ENCODE results near the gene PI4K2A.
A peak's percentile ranks its signal among the peaks of the same experiment; 100 is the strongest.

PI4K2A gene

DNA sequence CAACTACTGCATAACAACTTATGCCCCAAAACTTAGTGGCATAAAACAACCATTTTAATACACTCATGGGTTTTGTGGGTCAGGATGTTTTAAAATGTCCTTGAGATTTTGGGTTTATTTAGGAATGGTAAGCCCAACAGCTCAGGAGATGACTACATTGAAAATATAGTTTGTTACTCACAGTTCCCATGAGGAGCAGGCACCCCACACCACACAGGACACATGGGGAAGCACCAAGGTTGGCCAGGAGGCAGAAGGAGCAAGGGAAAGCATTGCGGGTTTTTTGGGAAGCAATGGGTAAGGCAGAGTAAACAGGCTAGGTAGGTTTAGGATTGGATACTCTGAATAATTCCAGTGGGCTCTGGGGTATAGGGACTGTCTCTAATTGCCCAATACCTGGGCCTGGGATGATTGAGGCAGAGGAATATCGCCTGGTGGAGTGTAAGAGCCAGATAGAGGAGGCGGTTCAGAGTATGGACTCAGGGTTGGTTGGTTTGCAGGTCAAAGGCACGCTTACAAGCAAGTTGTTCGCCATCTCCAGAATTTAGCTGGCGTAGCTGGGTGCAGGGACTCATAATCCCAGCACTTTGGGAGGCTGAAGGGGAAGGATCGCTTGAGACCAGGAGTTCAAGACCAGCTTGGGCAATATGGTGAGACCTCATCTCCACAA lies 63.1 kb downstream of the PI4K2A start:
- no peak for DNase-seq

DNA sequence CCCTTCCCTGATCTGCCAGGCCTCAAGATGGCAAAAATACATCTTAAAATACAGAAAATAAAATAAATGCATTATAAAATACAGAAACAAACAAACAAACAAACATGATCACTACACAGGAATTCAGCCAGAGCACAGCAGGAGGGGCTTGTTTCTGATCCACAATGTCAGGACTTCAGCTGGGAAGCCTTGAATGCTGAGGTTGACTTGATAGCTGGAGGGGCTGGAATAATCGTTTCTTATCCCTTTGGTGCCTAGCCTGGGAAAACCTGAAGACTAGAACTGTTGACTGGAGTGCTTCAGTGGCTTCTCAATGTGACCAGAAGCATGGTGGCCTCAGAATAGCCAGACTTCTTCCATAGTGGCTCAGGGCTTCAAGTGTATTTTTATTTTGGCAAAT lies 63.9 kb downstream of the PI4K2A start:
- no peak for DNase-seq

DNA sequence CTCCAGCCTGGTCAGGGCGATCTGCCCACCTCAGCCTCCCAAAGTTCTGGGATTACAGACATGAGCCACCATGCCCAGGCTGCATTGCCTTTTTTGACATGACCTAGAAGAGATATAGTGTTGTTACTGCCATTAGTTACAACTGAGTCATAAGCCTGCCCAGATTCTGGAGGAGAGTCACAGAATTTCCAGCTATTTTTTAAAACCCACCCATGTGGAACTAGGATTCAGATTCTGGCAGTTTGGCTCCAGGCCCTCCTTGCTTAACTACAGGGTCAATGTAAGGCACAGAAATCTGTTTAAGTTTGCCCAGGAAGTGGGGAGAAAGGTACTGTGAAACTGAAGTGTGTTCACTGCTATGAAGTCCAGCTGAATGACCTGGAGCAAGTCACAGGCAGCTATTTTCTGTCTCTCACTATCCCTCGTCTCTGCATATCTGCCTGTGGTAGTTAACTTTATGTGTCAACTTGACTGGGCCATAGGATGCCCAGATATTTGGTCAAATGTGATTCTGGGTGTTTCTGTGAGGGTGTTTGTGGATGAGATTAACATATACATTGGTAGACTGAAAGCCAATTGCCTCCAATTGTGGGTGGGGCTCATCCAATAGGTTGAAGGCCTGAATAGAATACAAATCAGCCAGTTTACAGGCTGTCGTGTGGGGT lies 64.7 kb downstream of the PI4K2A start:
- no peak for DNase-seq

DNA sequence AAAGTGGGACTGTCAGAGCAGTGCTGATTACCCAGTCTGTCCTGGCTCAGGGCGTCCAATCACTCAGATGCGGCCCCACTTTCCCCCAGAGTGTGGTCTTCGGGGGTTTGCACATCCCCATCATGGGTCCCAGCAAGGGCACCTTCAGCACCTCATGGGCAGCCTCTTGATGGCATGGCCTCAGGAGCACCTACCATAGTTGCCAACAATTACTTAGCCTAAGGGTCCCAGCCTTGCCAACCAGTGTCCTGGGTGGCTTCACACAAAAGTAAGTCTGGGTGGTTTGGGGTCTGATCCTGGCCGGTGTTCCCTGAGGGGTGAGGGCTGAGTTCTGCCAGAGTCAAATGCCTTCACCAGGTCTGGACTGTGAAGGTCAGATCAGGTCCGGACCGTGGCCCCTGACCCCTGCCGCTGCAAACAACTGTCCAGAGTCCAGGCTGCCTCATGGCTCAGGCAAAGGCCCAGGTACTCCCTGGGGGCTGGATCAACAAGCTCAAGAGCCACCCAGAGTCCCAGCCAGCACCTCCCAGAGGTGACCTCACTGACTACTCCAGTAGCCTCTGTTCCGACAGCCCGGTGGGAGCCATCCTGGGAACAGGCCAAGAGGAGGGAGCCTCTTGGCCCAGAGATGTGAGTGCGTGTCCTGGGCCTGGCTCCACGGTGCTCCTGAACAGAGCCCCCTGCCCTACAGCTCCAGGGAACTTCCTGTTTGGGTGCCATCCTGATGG lies 66.8 kb downstream of the PI4K2A start:
- DNase-seq: no peak

DNA sequence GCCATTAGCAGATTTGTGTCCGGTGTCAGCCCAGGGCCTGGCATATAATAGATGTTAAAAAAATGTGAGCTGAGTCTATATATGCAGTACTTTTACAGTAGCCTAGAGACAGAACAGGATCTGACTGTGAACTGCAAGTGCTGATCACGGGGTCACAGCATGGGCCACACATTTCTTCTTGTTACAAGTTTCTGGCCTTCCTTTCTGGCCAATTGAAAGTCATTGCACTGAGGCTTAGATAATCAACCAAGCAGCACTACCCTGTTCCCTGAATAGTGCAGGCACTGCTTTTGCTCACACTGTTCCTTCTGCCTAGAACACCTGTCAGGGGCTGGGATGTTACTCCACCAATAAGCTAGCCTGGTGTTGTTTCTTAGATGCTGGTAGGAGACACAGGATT lies 67.7 kb downstream of the PI4K2A start:
- DNase-seq: no peak

DNA sequence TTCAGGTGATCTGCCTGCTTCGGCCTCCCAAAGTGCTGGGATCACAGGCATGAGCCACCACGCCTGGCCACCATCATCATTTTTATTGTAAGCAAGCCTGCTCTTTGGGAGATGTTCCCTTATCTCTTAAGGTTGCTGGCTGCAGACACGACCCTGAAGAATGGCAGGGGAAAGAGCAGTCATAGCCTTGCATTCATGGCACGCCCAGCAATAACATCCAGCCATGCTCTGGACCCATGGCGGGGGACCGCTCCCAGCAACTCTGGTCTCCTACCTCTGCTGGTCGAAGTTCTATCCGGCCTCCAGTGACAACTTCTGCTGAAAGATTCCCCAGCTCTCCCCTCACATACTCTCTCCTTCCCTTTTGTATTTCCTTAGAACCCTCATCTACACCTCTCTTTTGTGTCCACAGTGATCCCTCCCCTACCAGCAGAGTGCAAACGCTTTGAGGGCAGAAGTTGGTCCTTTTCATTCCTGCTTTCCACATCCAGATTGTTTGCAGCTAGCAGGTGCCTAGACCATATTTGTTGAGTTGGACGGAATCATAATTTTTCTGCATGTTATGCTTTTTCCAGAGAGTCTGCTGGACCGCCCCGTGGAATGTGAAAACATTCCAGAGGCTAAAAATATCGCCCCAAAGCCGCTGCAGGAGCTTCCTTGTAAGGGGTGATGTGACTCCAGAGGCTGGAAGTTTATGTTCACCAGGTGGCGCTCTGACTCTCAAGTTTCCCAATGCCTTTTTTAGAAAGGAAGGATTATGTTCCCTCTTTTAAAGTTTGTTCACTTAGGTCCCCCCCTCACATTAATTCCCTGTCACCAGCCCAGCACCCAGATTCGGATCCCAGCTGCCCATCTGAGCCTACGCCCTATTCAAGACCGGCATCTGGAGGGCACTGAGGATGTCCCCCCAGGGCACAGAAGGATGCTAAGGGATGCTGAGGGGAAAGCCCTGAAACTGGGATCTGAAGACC lies 68.8 kb downstream of the PI4K2A start:
- DNase-seq: peak in 27 of 58 donors; percentile 5 to 71 (median 29)

DNA sequence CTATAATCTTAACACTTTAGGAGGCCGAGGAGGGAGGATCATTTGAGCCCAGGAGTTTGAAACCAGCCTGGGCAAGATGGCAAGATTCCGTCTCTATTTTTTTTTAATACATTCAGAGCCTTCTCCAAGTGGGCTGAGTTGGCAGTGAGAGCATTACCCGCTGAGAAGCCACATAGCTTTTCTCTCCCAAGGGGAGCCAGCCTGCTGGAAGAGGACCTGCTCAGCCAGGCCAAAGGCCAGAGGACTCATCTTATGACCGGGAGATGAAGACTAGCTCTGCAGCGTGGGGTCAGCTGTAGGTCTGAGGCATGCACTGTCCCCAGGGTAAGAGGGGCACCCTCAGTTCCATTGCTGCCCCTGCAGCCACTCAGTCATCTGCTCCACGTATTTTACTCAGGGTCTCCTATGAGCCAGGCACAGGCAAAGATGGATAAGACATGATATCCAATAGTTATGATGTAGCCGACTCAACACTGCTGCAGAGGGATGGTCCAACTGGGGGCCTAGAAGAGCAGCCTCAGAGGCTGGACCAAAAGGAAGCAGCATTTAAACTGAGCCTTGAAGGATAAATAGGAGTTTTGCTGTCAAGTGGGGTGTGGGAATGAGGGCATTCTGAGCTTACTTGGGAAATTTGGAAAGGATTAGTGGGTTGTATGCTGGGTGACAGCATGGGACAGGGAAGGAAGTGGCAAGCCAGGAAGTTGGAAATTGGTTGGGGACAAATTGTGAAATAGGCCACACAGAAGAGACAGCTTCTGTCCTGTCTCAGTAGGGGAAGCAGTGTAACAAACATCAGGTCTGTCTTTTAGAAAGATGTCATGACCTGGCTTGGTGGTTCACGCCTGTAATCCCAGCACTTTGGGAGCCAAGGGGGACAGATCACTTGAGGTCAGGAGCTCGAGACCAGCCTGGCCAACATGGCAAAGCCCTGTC lies 71.4 kb downstream of the PI4K2A start:
- DNase-seq: no peak

DNA sequence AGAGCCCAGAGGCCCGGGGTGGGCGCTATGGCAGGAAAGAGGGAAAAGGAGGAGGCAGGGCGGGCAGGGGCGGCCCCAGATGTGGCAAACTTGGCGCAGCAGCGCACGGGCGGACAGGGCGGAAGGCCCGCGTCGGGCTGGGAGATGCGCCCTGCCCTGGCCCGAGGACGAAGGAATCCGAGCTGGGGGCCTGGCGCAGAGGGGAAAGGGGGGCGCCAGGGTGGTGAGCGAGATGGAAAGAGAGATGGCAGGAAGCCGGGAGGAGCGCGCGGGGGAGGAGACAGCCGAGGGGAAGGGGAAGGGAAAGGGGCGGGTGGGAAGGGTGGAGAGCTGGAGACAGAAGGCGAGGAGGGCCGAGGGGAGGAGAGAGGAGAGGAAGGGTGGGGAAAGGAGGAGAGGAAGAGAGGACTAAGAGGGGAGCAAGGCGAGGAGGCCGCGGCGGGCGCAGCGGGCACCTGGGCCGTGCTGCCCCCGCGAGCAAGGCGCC lies 72.9 kb downstream of the PI4K2A start, which contains the start of gene MARVELD1:
TSS of gene MARVELD1 (plus strand) at position 392 of the 487 bp plus-strand sequence. CDS start 147 bp downstream, outside the sequence.
- DNase-seq: peak in 27 of 58 donors; percentile 5 to 58 (median 25)

DNA sequence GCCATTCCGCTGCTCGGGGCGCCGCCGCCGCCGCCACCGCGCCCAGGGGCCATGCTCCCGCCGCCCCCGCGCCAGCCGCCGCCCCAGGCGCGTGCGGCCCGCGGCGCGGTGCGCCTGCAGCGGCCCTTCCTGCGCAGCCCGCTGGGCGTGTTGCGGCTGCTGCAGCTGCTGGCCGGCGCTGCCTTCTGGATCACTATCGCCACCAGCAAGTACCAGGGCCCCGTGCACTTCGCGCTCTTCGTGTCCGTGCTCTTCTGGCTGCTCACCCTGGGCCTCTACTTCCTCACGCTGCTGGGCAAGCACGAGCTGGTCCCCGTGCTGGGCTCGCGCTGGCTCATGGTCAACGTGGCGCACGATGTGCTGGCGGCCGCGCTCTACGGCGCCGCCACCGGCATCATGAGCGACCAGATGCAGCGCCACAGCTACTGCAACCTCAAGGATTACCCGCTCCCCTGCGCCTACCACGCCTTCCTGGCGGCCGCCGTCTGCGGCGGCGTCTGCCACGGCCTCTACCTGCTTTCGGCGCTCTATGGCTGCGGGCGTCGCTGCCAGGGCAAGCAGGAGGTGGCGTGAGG lies 73.4 kb downstream of the PI4K2A start:
- peak in 54 of 58 donors; percentile 33 to 81 (median 58) for DNase-seq

DNA sequence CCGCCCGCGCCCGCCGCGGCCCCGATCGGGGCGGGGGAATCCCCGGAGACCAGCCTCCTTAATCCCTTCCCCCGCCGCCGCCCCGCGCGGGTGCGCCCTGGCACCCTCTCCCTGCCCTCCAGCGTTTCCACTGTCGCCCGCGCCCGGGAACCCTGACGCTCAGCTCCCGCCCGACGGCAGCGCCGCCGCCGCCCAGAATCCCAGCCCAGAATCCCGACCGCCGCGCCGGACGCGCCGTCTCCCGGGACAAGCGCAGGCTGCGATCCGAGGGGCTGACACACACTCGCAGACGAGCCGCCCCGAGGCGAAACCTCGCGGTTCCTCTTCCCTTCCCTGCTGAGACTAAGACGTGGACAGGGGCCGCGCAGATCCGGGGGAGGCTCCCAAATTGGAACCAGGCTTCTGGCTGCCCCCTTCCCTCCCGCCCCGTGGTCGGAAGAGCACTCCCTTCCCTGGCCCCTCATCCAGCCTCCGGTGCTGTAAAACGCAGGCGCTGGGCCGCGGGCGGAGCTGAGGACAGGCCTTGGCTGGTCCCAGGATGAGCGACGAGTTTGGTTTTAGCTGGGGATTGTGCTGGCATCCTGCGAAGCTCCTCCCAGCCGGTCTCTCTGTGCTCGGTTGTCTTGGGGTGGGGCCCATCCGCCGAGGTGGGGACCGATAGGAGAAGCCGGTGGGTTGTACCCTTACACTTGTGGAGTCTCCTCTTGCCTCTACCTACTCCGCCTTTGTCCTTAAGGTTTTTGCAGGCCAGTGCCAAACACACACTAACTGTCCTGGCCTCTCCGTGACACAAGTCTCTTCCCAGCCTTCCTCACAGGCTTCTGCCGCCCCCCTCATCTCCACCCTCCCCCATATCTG lies 74.2 kb downstream of the PI4K2A start:
- DNase-seq: peak in 31 of 58 donors; percentile 7 to 65 (median 41)

DNA sequence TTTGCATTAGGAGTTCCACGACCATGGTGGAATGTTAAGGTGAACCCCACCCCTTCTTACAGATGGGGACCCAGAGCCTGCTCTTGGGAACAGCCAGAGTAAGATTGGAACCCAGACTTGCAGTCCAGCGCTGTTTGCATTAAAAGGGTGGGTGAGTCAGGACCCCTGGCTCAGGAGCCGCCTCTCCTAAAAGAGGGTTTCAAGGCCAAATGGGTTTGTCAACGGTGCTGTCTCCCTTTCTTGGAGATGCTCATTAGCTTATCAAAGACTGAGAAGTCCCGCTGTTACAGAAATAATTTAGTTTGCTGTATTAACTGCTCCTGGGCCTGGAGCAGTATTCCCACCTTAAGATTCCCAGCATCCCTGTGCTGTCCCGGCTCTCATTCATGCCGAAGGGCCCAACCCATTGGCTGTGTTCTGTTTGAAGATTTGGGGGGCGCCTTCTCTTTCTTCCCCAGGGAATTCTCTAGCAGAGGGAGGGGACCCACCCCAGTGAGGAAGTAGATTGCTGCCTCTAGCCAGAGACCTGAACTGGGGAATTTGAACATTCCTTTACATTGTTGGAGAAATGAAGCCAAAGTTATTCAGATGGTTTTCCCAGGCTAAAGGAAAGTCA lies 74.9 kb downstream of the PI4K2A start:
- DNase-seq: no peak

DNA sequence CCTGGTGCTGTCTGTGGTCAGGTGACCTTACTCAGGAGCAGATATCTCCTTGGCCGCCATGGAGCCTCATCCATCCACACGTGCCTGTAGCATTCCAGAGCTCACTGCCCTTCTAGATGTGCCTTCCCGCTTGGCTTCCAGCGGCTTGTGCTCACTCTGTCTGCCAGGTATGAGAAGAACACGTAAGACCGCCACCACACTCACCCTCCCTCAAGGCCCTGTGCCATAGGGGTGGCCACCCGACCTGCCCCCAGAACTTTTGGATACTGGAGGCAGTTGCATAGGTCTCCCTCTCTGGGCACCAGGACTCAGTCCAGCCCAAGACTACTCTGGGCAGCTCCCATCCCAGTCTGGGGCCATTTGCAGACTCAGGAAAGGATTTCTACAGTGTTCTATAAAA lies 77.2 kb downstream of the PI4K2A start:
- DNase-seq: no peak

DNA sequence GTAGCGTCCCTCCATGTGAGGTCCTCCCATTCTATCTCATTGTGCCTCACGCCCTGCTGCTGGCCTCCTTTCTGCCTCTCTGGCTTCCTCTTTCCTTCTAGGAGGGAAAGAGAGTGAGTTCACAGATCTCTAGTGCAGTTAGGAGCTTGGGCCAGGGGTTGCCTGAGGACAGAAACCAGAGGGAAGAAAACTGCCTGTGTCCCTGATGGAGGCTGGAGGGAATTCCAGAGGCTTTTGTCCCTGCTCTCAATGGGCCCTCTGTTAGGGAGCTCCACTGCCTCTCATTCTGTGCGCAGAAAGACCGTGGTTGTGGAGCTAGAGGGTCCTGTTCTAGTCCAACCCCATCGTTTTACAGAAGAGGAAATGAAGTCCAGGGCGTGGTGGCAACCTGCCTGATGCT lies 77.7 kb downstream of the PI4K2A start:
- peak in 44 of 58 donors; percentile 12 to 82 (median 51) for DNase-seq

DNA sequence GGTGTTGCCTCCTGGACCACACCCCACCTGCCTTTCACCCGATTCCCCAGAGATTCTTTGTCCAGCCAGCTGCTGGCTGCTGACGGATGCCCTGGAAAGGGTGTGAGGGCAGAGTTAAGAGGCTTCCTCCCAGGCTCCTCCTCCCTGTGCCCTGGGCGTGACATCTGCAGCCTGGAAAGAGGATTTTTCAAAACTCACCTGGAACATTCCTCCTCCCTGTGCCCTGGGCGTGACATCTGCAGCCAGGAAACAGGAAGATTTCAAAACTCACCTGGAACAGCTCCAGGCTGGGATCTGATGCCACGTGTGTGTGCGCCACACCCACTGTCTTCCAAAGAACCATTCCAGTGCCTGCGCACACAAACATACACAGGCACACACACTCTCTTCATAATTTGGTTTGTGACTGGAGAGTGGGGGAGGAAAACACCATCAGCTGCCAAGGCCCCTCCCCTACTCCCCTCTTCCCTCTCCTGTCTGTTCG lies 78.2 kb downstream of the PI4K2A start:
- peak in 3 of 58 donors; percentile 40 to 55 (median 41) for DNase-seq

DNA sequence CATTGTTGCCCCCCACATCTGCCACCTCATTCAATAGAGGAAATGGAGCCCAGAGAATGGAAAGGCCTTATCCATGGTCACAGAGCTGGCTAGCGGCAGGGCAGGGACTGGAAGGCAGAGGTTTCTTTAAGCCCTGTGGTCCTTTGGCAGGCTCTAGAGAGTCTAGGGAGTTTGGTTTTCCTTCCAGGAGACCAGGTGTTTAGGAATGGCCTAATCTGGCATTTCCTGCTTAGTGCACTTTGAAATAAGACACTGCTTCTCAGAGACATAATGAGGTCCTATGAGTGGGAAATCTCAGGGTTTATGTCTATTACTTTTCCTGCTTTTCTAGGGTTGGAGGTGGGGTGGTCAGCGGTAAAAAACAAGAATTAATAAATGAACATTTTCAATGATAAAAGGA lies 79.1 kb downstream of the PI4K2A start:
- no peak for DNase-seq

DNA sequence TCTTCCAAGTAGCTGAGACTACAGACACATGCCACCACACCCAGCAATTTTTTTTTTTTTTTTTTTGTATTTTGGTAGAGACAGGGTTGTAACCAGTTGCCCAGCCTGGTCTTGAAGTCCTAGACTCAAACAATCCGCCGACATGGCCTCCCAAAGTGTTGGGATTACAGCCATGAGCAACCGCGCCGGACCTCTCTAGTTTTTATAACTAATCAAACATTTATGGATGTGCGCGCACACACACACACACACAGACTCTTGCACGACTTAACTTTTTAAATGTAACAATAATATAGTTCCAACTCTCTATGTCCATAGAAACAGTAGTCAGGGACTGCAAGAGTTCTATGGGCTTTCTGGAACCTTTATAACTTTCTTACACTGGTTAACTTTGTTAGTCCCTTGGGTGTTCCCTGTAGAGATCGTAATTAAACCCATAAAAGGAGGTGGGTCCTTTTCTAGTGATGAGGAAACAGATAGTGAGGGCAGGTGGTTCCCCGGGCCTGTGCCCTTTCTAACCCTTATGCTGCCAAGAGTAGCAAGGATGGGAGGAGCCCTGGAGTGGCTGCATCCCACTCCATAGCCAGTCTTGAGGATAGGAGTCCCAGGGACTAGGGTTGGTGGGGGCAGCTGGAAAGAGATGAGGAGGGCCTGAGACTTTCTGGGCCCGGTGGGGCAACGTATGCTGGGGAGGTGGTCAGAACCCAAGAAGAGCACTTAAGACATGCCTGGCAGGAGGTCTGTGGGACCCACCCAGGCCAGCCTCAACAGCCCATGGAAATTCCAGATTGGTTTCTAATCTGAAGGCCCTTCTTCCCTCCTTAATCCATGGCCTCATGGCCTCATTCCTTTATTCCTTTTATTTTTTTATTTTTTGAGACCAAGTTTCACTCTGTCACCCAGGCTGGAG lies 81.7 kb downstream of the PI4K2A start:
- DNase-seq: no peak

DNA sequence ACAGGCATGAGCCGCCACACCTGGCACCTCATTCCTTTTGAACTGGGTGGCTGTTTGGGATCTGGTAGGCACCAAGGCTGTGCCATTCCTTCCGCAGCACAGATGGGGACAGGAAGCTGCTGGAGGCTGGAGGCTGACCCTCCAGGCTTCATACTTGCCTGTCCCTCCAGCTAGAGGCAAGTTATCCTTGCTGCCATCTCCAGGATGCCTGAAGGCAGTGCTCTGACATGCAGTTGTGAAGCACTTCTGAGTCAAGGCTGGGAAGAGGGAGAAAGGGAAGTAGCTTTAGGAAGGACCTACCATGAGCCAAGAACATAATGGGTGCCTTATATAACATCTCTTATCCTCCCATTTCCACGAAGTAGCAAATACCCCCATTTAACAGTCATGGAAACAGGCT lies 82.5 kb downstream of the PI4K2A start:
- no peak for DNase-seq

Data from anterior cingulate cortex (tissue), 58 donors.